GM20000 (cell line): ENCODE measurements around the gene UBL4A.
A peak's percentile ranks its signal among the peaks of the same experiment; 100 is the strongest.

Experiments
- DNase-seq: peaks from one replicate; pipeline ENCODE4 v3.0.0; 2012; ENCODE audit warnings: low spot score
- TF ChIP-seq, protein P1 (sequence below): IDR thresholded peaks from 2 replicates; pipeline ENCODE4 v1.5.1; 2012; ENCODE audit warnings: mild to moderate bottlenecking, control low read depth; ENCODE audit errors: extremely low read depth, missing control alignments

The UBL4A gene

DNA sequence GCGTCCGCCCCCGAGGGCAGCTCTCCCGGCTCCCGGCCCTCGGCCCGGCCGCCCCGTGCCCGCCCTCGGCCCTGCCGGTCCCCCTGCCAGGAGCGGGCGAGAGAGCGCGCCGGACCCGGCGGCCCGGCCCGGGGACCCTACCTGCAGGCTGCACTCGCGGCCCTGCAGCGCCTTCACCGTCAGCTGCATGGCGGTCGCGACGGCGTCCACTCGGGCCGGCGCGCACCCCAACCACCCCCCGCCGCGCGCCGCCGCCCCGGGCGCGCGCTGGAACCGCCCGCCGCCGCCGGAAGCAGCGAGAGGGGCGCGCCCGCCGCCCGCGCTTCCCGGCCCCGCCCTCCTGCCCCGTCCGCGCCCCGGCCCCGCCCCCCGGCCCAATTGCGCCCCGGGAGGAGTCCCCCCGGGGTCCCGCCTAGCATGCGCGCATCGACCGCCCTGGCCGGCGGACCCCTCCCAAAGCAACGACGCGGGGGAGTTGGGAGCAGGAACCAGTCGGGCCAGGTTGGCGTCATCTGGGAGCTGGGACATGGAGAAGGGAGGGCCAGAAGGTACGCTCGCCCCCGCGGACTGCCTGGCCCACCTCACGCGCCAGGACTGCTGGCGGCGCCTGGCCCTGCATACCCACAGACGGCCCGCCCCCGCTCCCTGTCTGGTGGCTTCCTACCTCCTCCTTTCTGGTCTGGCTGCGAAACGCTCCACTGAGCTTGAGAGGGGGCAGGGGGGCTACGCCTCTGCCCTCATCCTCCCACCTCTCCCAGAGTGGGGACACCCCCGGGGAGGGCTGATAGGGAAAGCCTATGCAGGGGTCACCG lies at the start of gene UBL4A:
TSS of gene UBL4A (minus strand) at position 220 of the 812 bp plus-strand sequence. CDS start at position 189, 31 bp downstream.
- DNase-seq, result peak; percentile 85
- TF ChIP-seq, protein P1, sequence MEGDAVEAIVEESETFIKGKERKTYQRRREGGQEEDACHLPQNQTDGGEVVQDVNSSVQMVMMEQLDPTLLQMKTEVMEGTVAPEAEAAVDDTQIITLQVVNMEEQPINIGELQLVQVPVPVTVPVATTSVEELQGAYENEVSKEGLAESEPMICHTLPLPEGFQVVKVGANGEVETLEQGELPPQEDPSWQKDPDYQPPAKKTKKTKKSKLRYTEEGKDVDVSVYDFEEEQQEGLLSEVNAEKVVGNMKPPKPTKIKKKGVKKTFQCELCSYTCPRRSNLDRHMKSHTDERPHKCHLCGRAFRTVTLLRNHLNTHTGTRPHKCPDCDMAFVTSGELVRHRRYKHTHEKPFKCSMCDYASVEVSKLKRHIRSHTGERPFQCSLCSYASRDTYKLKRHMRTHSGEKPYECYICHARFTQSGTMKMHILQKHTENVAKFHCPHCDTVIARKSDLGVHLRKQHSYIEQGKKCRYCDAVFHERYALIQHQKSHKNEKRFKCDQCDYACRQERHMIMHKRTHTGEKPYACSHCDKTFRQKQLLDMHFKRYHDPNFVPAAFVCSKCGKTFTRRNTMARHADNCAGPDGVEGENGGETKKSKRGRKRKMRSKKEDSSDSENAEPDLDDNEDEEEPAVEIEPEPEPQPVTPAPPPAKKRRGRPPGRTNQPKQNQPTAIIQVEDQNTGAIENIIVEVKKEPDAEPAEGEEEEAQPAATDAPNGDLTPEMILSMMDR, result no peak

DNA sequence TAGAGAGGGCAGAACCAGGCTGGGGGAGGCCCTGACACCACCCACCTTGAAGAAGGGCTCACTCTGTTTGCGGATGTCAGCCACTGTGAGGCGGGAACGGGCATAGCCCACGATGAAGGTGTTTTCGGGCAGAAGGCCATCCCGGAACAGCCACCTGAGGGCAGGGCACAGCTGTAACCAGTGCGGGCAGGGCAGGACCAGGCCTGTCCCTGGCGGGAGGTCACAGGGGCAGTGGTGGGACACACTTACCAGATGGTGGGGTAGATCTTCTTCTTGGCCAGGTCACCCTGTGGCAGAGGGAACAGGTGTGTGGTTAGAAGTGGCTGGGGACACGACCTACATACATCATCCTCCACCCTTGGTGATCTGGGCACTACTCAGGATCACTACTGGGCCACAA lies 49.5 kb upstream of the UBL4A start:
- TF ChIP-seq, protein P1, result no peak
- no peak for DNase-seq

DNA sequence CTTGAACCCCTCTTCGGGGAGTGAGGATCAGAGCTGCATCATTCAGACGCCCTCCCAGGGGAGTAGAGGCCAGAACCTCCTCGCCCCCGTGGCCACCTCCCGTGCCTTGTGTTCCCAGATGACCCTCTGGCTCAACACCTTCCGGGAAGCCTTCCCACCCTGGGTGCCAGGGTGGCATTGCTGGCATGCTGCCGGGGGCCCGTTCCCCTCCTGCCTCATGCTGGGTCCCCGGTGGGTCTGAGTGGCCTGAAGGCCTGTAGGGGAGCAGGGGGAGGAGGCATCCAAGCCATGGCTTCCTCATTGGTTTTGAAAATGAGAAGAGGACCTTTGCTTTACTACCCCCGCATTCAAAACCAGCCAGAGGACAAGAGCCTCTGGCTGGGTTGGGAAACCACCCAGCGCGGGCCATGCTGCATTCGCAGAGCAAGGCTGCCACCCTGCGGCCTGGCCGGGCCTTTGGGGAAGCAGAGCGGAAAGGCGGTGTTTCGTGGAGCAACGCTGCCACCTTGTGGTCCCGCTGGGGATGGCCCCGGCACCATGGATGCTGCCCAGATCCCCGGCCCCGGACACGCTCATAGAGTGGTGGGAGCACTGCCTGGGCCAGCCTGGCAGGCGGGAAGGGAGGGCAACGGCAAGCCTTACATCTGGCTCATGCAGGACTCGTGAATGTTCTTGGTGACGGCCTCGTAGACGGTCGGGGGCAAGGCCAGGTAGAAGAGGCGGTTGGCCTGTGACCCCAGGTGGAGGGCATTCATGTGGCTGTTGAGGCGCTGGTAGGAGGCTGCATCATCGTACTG lies 48.3 kb upstream of the UBL4A start:
- peak; percentile 87 for DNase-seq
- TF ChIP-seq, protein P1, result peak; percentile 87

DNA sequence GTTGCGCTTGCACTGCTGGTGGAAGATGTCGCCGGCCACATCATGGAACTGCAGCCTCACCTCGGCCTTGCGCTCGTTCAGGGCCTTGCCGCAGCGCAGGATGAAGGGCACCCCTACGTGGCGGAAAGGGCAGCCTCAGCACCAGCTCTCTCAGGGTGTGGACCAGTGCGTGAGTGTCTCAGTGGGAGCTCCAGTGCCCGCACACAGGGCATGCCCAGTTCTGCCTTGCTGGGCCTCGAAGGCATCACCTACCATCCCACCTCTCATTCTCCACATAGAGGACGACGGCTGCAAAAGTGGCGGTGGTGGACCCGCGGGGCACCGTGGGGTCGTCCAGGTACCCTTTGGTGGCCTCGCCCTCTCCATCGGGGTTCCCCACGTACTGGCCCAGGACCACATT lies 46.3 kb upstream of the UBL4A start:
- TF ChIP-seq, protein P1, result no peak

DNA sequence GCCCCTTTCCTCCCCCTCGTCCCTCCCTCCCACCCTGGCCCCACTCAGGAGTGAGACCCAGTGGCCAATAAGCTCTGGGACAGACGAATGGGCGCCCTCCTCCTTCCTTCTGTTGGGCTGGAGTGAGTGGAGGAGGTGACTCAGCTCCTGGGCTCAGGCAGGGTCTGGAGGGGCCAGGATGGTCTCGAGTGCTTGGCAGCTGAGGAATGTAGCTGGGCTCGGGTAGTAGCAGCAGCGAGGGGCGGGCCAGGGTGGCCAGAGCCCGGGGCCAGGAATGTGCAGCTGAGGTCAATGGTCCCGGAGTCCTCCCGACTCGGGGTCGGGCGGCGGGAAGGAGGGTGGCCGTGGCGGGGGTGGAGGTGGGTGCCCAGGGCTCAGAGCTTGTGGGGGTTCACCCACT lies 45.2 kb upstream of the UBL4A start:
- no peak for DNase-seq
- TF ChIP-seq, protein P1, result no peak

More for the DNA sequence above, 46.3 kb upstream of the UBL4A start:
- DNase-seq, result no peak

DNA sequence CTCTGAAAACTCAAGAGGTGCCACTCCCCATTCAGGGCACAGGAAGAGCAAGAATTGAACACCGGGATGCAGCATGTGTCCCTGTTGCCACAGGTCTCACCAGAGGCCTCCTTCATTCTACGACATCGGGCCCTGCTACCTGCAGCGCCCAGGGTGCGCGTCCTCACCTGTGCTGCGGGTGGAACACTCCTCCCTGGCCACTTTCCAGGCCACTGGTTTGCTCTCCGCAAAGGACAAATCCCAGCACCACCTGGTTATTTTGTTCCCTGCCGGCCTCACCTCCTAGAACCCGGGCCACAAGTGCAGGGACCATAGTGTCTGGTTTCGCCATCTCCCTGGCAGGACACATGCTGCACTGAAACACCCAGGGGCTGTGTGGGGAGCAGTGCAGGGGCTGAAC lies 43.9 kb upstream of the UBL4A start:
- no peak for DNase-seq
- TF ChIP-seq, protein P1, result no peak

DNA sequence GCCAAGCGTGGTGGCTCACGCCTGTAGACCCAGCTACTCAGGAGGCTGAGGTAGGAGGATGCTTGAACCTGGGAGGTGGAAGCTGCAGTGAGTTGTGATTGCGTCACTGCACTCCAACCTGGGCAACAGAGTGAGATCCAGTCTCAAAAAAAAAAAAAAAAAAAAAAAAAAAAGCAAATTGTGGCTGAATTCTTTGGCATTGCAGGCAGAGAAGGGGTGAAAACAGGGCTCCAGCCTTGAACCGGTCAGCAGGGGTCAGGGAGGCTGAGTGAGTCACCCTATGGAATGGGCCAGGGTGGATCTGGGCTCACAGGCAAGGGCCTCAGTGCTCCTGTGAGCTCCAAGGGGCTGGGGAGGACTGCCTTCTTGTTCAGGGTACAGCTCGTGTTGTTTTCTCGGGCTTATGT lies 42.8 kb upstream of the UBL4A start:
- TF ChIP-seq, protein P1, result no peak
- DNase-seq, result no peak
